GM23248 (cell line): ENCODE measurements around the gene CUX1. TPM values are rescaled to one million over a fixed set of nuclear protein-coding genes. Genes with fewer than 3 reads are reported as not detected.

Source experiments
- DNase-seq: peaks from one replicate; pipeline ENCODE4 v3.0.0-alpha.2; 2015
- H2AFZ ChIP-seq: fragments of 200-600 bp; sonication (generic); 2 replicates; pipeline ENCODE4 v1.6.1; 2016; ENCODE audit warnings: antibody characterized with exemption
- H3F3A ChIP-seq: fragments of 200-600 bp; sonication (generic); 2 replicates; pipeline ENCODE4 v1.6.1; 2016; ENCODE audit warnings: mild to moderate bottlenecking, antibody characterized with exemption, mixed run types; ENCODE audit not compliant: insufficient read depth
- H3K27ac ChIP-seq: fragments of 200-600 bp; sonication (generic); 2 replicates; pipeline ENCODE4 v1.5.1; 2016; ENCODE audit warnings: mild to moderate bottlenecking
- H3K27me3 ChIP-seq: fragments of 200-600 bp; sonication (generic); replicated peaks from 2 replicates; pipeline ENCODE4 v1.6.1; 2016; ENCODE audit warnings: mild to moderate bottlenecking; ENCODE audit not compliant: insufficient read depth
- H3K36me3 ChIP-seq: fragments of 200-600 bp; sonication (generic); 2 replicates; pipeline ENCODE4 v1.6.1; 2016; ENCODE audit warnings: low read depth, mild to moderate bottlenecking
- H3K4me1 ChIP-seq: fragments of 200-600 bp; sonication (generic); 2 replicates; pipeline ENCODE4 v1.6.1; 2016; ENCODE audit warnings: mild to moderate bottlenecking; ENCODE audit not compliant: insufficient read depth
- H3K4me2 ChIP-seq: fragments of 200-600 bp; sonication (generic); one replicate; pipeline ENCODE4 v1.6.1; 2016; ENCODE audit warnings: mild to moderate bottlenecking; ENCODE audit not compliant: unreplicated experiment
- H3K4me3 ChIP-seq: fragments of 200-600 bp; sonication (generic); 2 replicates; pipeline ENCODE4 v1.5.1; 2016; ENCODE audit warnings: mild to moderate bottlenecking
- H3K79me2 ChIP-seq: fragments of 200-600 bp; sonication (generic); 2 replicates; pipeline ENCODE4 v1.6.1; 2016; ENCODE audit warnings: mild to moderate bottlenecking; ENCODE audit not compliant: insufficient read depth
- H3K9ac ChIP-seq: fragments of 200-600 bp; sonication (generic); 2 replicates; pipeline ENCODE4 v1.6.1; 2016; ENCODE audit warnings: mild to moderate bottlenecking
- H3K9me2 ChIP-seq: fragments of 200-600 bp; sonication (generic); 2 replicates; pipeline ENCODE4 v1.6.1; 2016; ENCODE audit warnings: mixed run types, mild to moderate bottlenecking, moderate library complexity; ENCODE audit not compliant: insufficient read depth
- H3K9me3 ChIP-seq: fragments of 200-600 bp; sonication (generic); one replicate; pipeline ENCODE4 v1.6.1; 2017; ENCODE audit warnings: low read depth
- H4K20me1 ChIP-seq: fragments of 200-600 bp; sonication (generic); 2 replicates; pipeline ENCODE4 v1.6.0; 2016; ENCODE audit not compliant: insufficient read depth
- EZH2 ChIP-seq: fragments of 200-600 bp; sonication (generic); IDR thresholded peaks from 2 replicates; pipeline ENCODE4 v1.6.1; 2018; ENCODE audit warnings: antibody characterized with exemption, mild to moderate bottlenecking; ENCODE audit not compliant: insufficient read depth, poor library complexity, severe bottlenecking
- EZH2phosphoT487 ChIP-seq: fragments of 200-600 bp; sonication (generic); IDR thresholded peaks from 2 replicates; pipeline ENCODE4 v1.6.1; 2018; ENCODE audit warnings: antibody characterized with exemption, moderate library complexity, mild to moderate bottlenecking, low read depth; ENCODE audit not compliant: insufficient read depth
- WGBS, 2 experiments: methylation state at CpG; one replicate each; pipeline ENCODE4 v1.1.6; 2015 to 2017; ENCODE audit warnings: low lambda C conversion rate in 2 of 2, low coverage in 1 of 2; ENCODE audit errors: missing lambda C conversion rate in 2 of 2; 5-methylcytosine and 5-hydroxymethylcytosine counted together
- in situ Hi-C: fragments of 300-500 bp; cut with MboI; formaldehyde crosslinking; loops from 2 replicates; pipeline ENCODE4 v1.15.0; 2020
- polyA plus RNA-seq: library from polyadenylated mRNA; unstranded; fragments of >200 nt; fragmentation: Nextera tagmentation; extraction: Ambion mirVana; gene quantifications from 2 replicates; pipeline ENCODE4 v1.2.1, GENCODE V29; 2016
- total RNA-seq: library from RNA; depleted of rRNA; stranded (reverse); fragments of >200 nt; shearing (Covaris generic); gene quantifications from 2 replicates; pipeline ENCODE4 v1.2.3, GENCODE V29; 2014

The CUX1 gene
- total and polyA plus RNA-seq, 2 experiments from 2014 or later = 30.2 to 34.9 TPM

DNA sequence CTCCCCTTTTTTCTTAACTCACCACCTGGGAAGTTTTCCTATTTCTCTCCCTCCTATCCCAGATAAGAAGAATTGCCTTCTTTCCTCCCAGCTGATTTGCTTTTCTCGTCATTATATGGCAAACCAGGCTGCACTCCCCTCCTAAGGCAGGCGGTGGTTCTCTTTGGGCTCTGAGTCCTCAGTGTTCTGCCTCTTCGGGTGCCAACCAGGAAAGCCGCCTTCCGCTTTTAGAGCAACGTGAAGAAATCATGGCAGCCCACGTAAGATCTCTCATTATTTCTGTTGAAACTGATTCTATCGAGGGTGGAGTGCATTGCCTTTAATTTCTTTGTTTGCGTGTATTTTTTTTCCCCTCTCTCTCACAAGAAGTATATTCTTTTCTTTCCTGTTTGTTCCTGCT is 141.9 kb downstream of the CUX1 start:
- H3K27ac ChIP-seq = no peak overlapping the region
- no peak overlapping the region for H3K9ac ChIP-seq
- no peaks in the 10 kb centered on the region for H3K27me3 ChIP-seq
- H3K4me2 ChIP-seq = no peak overlapping the region
- DNase-seq = no peak
- H3K36me3 ChIP-seq = no peaks in the 10 kb centered on the region
- no peak overlapping the region for H2AFZ ChIP-seq
- peaks cover 45% of the 10 kb centered on the region for H3K79me2 ChIP-seq
- H3K4me1 ChIP-seq = 0 out of 2 replicates have a peak, but pooled peaks cover under 1% of the 10 kb centered on the region
- in situ Hi-C loops = no loop called here
- WGBS, 2 experiments = 98 to 99% methylated on average over 9 of the region's 9 CpGs
- no peaks in the 10 kb centered on the region for H3K9me3 ChIP-seq
- H4K20me1 ChIP-seq = no peaks in the 10 kb centered on the region
- peaks cover 2% of the 10 kb centered on the region for H3F3A ChIP-seq
- no peaks in the 10 kb centered on the region for H3K9me2 ChIP-seq
- no peak overlapping the region for H3K4me3 ChIP-seq
- TF ChIP-seq EZH2phosphoT487 = no peak
- no peak for TF ChIP-seq EZH2

DNA sequence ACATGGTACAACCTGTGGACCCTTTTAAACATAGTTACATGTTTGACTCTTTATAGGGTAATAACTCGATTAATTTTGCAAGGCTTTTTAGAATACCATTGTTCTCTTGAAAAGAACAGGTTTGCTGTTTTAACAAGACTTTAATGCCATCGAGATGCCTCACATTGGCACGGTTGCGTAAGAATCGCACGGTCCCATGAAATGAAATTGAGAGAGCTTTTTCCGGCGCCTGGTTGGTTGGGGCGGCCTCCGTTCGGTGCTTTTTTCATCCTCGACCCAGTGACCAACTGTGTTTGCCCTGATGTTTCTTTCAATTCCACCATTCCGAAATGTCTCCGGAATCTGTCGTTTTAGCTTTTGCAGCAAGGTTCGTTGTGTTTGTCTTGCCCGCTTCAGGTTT is 142.4 kb downstream of the CUX1 start:
- no peak overlapping the region for H3K4me3 ChIP-seq
- H2AFZ ChIP-seq = no peak overlapping the region
- H3F3A ChIP-seq = no peaks in the 10 kb centered on the region; the same call in 1 of the 2 replicates
- no peak for TF ChIP-seq EZH2
- TF ChIP-seq EZH2phosphoT487 = no peak
- no peaks in the 10 kb centered on the region for H3K36me3 ChIP-seq
- no peak overlapping the region for H3K9ac ChIP-seq
- no peaks in the 10 kb centered on the region for H3K27me3 ChIP-seq
- no peaks in the 10 kb centered on the region for H4K20me1 ChIP-seq
- H3K4me1 ChIP-seq = no peaks in the 10 kb centered on the region
- 98 to 99% methylated on average over 17 of the region's 17 CpGs for WGBS, 2 experiments
- no peaks in the 10 kb centered on the region for H3K9me3 ChIP-seq
- no peak overlapping the region for H3K4me2 ChIP-seq
- H3K79me2 ChIP-seq = peaks cover 41% of the 10 kb centered on the region
- no peak overlapping the region for H3K27ac ChIP-seq
- no peak for DNase-seq
- in situ Hi-C loops = no loop called here
- no peaks in the 10 kb centered on the region for H3K9me2 ChIP-seq

DNA sequence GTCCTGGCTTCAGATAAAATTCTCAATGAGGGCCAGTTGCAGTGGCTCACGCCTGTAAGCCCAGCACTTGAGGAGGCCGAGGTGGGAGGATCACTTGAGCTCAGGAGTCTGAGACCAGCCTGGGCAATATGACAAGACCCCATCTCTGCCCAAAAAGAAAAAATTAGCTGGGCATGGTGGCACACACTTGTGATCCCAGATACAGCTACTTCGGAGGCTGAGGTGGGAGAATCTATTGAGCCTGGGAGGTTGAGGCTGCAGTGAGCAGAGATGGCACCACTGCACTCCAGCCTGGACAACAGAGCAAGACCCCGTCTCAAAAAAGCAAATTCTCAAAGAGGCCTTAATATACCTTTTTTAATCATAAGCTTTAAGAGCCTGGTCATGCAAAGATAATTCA is 142.9 kb downstream of the CUX1 start:
- no peak overlapping the region for H3K4me3 ChIP-seq
- no peaks in the 10 kb centered on the region for H3K4me1 ChIP-seq
- H3K9me2 ChIP-seq = no peaks in the 10 kb centered on the region
- no peaks in the 10 kb centered on the region for H3F3A ChIP-seq
- no peak for DNase-seq
- H3K79me2 ChIP-seq = peaks cover 36% of the 10 kb centered on the region
- no peak overlapping the region for H3K4me2 ChIP-seq
- H3K36me3 ChIP-seq = no peaks in the 10 kb centered on the region
- in situ Hi-C loops = no loop called here
- H3K27me3 ChIP-seq = no peaks in the 10 kb centered on the region
- H3K27ac ChIP-seq = no peak overlapping the region
- no peak overlapping the region for H3K9ac ChIP-seq
- 96 to 99% methylated on average over 4 of the region's 4 CpGs for WGBS, 2 experiments
- no peak for TF ChIP-seq EZH2
- no peaks in the 10 kb centered on the region for H3K9me3 ChIP-seq
- no peaks in the 10 kb centered on the region for H4K20me1 ChIP-seq
- H2AFZ ChIP-seq = no peak overlapping the region

DNA sequence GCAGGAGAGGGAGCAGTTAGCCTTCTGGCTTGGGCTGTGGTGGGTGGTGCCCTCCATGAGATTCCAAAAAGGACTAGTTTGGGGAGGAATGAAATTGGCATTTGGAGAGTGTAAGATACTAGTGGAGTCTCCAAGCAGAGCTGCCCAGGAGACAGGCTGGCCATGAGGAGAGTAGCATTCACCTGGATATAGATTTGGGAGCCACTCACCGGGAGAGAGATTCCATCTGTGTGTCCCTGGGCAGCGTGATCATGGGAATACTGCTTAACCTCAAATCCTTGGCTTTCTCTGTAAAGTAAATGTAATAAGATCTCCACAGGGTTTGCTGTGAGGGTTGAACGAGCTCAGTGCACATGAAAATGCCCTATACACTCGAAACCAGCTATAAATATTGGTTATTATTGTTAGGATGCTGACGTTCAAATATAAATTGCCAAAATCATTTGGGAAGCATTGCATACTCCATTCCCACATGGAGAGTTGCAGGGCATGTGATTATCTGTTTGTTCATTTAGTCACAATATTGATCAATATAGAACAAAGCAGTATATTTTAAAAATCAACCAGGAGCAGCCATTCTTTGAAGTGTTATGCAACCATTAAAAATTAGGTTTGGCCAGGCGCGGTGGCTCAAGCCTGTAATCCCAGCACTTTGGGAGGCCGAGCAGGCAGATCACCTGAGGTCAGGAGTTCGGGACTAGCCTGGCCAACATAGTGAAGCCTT is 143.7 kb downstream of the CUX1 start:
- H3K4me2 ChIP-seq = no peak overlapping the region
- DNase-seq = no peak
- H3K36me3 ChIP-seq = no peaks in the 10 kb centered on the region
- no peaks in the 10 kb centered on the region for H3K9me2 ChIP-seq
- no peaks in the 10 kb centered on the region for H3K27me3 ChIP-seq
- H3K9ac ChIP-seq = no peak overlapping the region
- in situ Hi-C loops = no loop called here
- H3K9me3 ChIP-seq = no peaks in the 10 kb centered on the region
- H3K4me1 ChIP-seq = no peaks in the 10 kb centered on the region
- H3K4me3 ChIP-seq = no peak overlapping the region
- H3K27ac ChIP-seq = no peak overlapping the region
- no peak overlapping the region for H2AFZ ChIP-seq
- H4K20me1 ChIP-seq = no peaks in the 10 kb centered on the region
- no peaks in the 10 kb centered on the region for H3F3A ChIP-seq
- H3K79me2 ChIP-seq = peaks cover 35% of the 10 kb centered on the region
- 79 to 81% methylated on average over 9 of the region's 9 CpGs for WGBS, 2 experiments
- TF ChIP-seq EZH2 (no peak), EZH2phosphoT487 (no peak)

DNA sequence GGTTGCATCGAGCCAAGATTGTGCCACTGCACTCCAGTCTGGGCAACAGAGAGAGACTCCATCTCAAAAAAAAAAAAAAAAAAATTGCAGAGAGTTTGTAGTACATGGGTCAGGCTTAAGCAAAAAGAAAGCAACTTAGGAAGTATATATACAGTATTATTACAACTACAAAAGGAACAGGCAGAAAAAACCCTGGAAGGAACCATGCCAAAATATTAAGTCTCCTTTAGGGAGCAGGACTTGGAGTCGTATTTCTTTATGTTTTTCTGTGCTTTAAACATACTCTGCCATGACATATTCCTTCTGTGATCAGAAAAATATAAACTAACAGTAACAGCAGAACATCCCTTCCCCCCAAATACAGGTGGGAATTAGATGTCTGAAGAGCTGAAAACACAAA is 144.4 kb downstream of the CUX1 start:
- Histone ChIP-seq H3K4me2 (no peak overlapping the region), H3F3A (no peaks in the 10 kb centered on the region), H3K27ac (no peak overlapping the region), H3K79me2 (peaks cover 35% of the 10 kb centered on the region; the same call in 1 of the 2 replicates), H3K36me3 (no peaks in the 10 kb centered on the region), H3K4me3 (no peak overlapping the region), H3K9me3 (no peaks in the 10 kb centered on the region), H3K27me3 (no peaks in the 10 kb centered on the region), H2AFZ (no peak overlapping the region), H3K9me2 (no peaks in the 10 kb centered on the region), H4K20me1 (no peaks in the 10 kb centered on the region), H3K9ac (no peak overlapping the region), H3K4me1 (no peaks in the 10 kb centered on the region)
- TF ChIP-seq EZH2 = no peak
- TF ChIP-seq EZH2phosphoT487 = no peak
- DNase-seq = no peak
- in situ Hi-C loops = no loop called here
- WGBS, 2 experiments = 82% methylated on average over 2 of the region's 2 CpGs
